ENCODE results near the gene MAP2.
"Not testable (repeated sequence)": the region's sequence is repeated elsewhere in the genome, so short reads cannot be mapped to it uniquely, and the experiment has no call there.

The MAP2 gene

GRCh38 chr2:209476367-209477208, 52.7 kb downstream of the MAP2 start:
- DNase-seq (ENCODE audit: low read depth) = peak; percentile 35

GRCh38 chr2:209492296-209492695, 68.4 kb downstream of the MAP2 start:
- DNase-seq (ENCODE audit: low read depth) = not testable (repeated sequence)

- not testable (repeated sequence) for DNase-seq (ENCODE audit: low read depth)
Observed at GRCh38 chr2:209495068-209495620, 71.3 kb downstream of the MAP2 start.

- DNase-seq (ENCODE audit: low read depth) = peak; percentile 81
Observed at GRCh38 chr2:209495855-209496585, 72.2 kb downstream of the MAP2 start.

- DNase-seq (ENCODE audit: low read depth) = no peak
Observed at GRCh38 chr2:209496586-209496982, 72.7 kb downstream of the MAP2 start.

- no peak for DNase-seq (ENCODE audit: low read depth)
Observed at GRCh38 chr2:209498614-209499013, 74.8 kb downstream of the MAP2 start.

GRCh38 chr2:209499069-209499468, 75.2 kb downstream of the MAP2 start:
- DNase-seq (ENCODE audit: low read depth) = no peak

- no peak for DNase-seq (ENCODE audit: low read depth)
Observed at GRCh38 chr2:209501579-209501978, 77.7 kb downstream of the MAP2 start.

GRCh38 chr2:209505410-209505809, 81.6 kb downstream of the MAP2 start:
- DNase-seq (ENCODE audit: low read depth) = no peak

- no peak for DNase-seq (ENCODE audit: low read depth)
Observed at GRCh38 chr2:209508255-209508654, 84.4 kb downstream of the MAP2 start.

- DNase-seq (ENCODE audit: low read depth) = no peak
Observed at GRCh38 chr2:209511637-209512036, 87.8 kb downstream of the MAP2 start.

GRCh38 chr2:209512971-209513370, 89.1 kb downstream of the MAP2 start:
- no peak for DNase-seq (ENCODE audit: low read depth)

- no peak for DNase-seq (ENCODE audit: low read depth)
Observed at GRCh38 chr2:209517436-209517835, 93.6 kb downstream of the MAP2 start.

GRCh38 chr2:209519271-209519670, 95.4 kb downstream of the MAP2 start:
- DNase-seq (ENCODE audit: low read depth) = no peak

GRCh38 chr2:209519906-209520305, 96.1 kb downstream of the MAP2 start:
- DNase-seq (ENCODE audit: low read depth) = no peak

- no peak for DNase-seq (ENCODE audit: low read depth)
Observed at GRCh38 chr2:209523041-209523740, 99.3 kb downstream of the MAP2 start.

GRCh38 chr2:209523867-209524266, 100.0 kb downstream of the MAP2 start:
- no peak for DNase-seq (ENCODE audit: low read depth)

- DNase-seq (ENCODE audit: low read depth) = no peak
Observed at GRCh38 chr2:209525331-209525730, 101.5 kb downstream of the MAP2 start.

GRCh38 chr2:209525834-209526281, 102.0 kb downstream of the MAP2 start:
- DNase-seq (ENCODE audit: low read depth) = peak; percentile 54

GRCh38 chr2:209526561-209526960, 102.7 kb downstream of the MAP2 start:
- no peak for DNase-seq (ENCODE audit: low read depth)

GRCh38 chr2:209529579-209529978, 105.7 kb downstream of the MAP2 start:
- no peak for DNase-seq (ENCODE audit: low read depth)

GRCh38 chr2:209532321-209532720, 108.5 kb downstream of the MAP2 start:
- no peak for DNase-seq (ENCODE audit: low read depth)
